Endothelial cell of umbilical vein (primary cell): ENCODE measurements around the gene HIF1AN. TPM values are rescaled to one million over a fixed set of nuclear protein-coding genes. Genes with fewer than 3 reads are reported as not detected.

Source experiments
- BruUV-seq: library from RNA; stranded (reverse); fragments of 400-500 nt; replicated peaks from 2 replicates; lab custom pipeline; 2021; lab: Mats Ljungman, UMichigan
- CTCF ChIA-PET: fragments of 300-600, 350-600 bp; sonication (Branson Sonifier 250); formaldehyde crosslinking; loops from one replicate; lab custom pipeline; 2021; ENCODE audit warnings: antibody characterized with exemption, inconsistent platforms; lab: Charles Lee
- POLR2A ChIA-PET: fragments of 300-600, 350-600 bp; sonication (Branson Sonifier 250); formaldehyde crosslinking; loops from one replicate; lab custom pipeline; 2021; ENCODE audit warnings: antibody characterized with exemption, inconsistent platforms; lab: Charles Lee
- DNase-seq: peaks from one replicate; pipeline ENCODE4 v3.0.0-alpha.2; 2011; ENCODE audit warnings: low read depth, low spot score
- FAIRE-seq: peaks from 2 replicates; lab custom pipeline; 2011; peaks lifted over from hg19 to GRCh38; lab: Jason Lieb, UNC
- H2AFZ ChIP-seq: 2 replicates; pipeline ENCODE4 v1.6.0; 2012; ENCODE audit warnings: low read depth, low read length, control low read depth, inconsistent platforms
- H3K27ac ChIP-seq: 2 replicates; pipeline ENCODE4 v1.5.1; 2011; ENCODE audit warnings: low read depth, mild to moderate bottlenecking, control low read depth, low read length, moderate library complexity; ENCODE audit not compliant: insufficient read depth
- H3K27me3 ChIP-seq, 2 experiments: 2 replicates each; pipeline versions ENCODE4 v1.6.0 to v1.6.1; 2011; ENCODE audit warnings: low read length in 2 of 2, mixed read lengths in 1 of 2; ENCODE audit not compliant: control insufficient read depth in 2 of 2, insufficient read depth in 2 of 2
- H3K36me3 ChIP-seq, 2 experiments: 2 replicates in 1 of 2; 3 replicates in 1 of 2; pipeline ENCODE4 v1.5.1; 2011; ENCODE audit warnings: low read length in 2 of 2, mild to moderate bottlenecking in 1 of 2, moderate library complexity in 1 of 2; ENCODE audit not compliant: control insufficient read depth in 2 of 2, insufficient read depth in 2 of 2; ENCODE audit errors: extremely low read depth in 1 of 2
- H3K4me1 ChIP-seq: 3 replicates; pipeline ENCODE4 v1.5.1; 2011; ENCODE audit warnings: mild to moderate bottlenecking, low read length; ENCODE audit not compliant: control insufficient read depth, insufficient read depth; ENCODE audit errors: extremely low read depth
- H3K4me2 ChIP-seq: 2 replicates; pipeline ENCODE4 v1.6.1; 2011; ENCODE audit warnings: low read length, control low read depth, mixed read lengths; ENCODE audit not compliant: insufficient read depth
- H3K4me3 ChIP-seq, 3 experiments: fragments of 200-600 bp in 1 of 3; sonication (generic), shearing (Covaris generic) in 1 of 3; replicated peaks in 1 of 3; 2 replicates each; pipeline ENCODE4 v1.5.1; 2011 to 2016; ENCODE audit warnings: control low read depth in 3 of 3, low read length in 3 of 3, mild to moderate bottlenecking in 2 of 3, inconsistent platforms in 1 of 3, low read depth in 1 of 3, moderate library complexity in 1 of 3; ENCODE audit not compliant: insufficient read depth in 1 of 3
- H3K79me2 ChIP-seq: 2 replicates; pipeline ENCODE4 v1.6.0; 2012; ENCODE audit warnings: low read length, inconsistent platforms; ENCODE audit not compliant: control insufficient read depth, insufficient read depth
- H3K9ac ChIP-seq: replicated peaks from 2 replicates; pipeline ENCODE3; 2011; ENCODE audit warnings: low read length, control low read depth; ENCODE audit not compliant: insufficient read depth; ENCODE audit errors: extremely low read depth
- H3K9me1 ChIP-seq: replicated peaks from 3 replicates; pipeline ENCODE4 v1.6.0; 2011; ENCODE audit warnings: mild to moderate bottlenecking, low read length; ENCODE audit not compliant: control insufficient read depth, insufficient read depth; ENCODE audit errors: extremely low read depth
- H3K9me3 ChIP-seq: replicated peaks from 2 replicates; pipeline ENCODE4 v1.5.1; 2012; ENCODE audit warnings: low read length, inconsistent platforms; ENCODE audit not compliant: control insufficient read depth, insufficient read depth
- H4K20me1 ChIP-seq: replicated peaks from 2 replicates; pipeline ENCODE3; 2011; ENCODE audit warnings: mild to moderate bottlenecking, low read length; ENCODE audit not compliant: control insufficient read depth, insufficient read depth; ENCODE audit errors: extremely low read depth
- EZH2 ChIP-seq: IDR thresholded peaks from 2 replicates; pipeline ENCODE4 v1.6.1; 2012; ENCODE audit warnings: borderline replicate concordance, low read depth, mild to moderate bottlenecking, moderate library complexity, low read length, inconsistent platforms; ENCODE audit not compliant: severe bottlenecking
- FOS ChIP-seq: IDR thresholded peaks from 2 replicates; pipeline ENCODE4 v1.6.1; 2011; ENCODE audit warnings: mild to moderate bottlenecking, low read length, moderate library complexity, borderline replicate concordance; ENCODE audit not compliant: insufficient read depth
- GATA2 ChIP-seq: IDR thresholded peaks from 2 replicates; pipeline ENCODE4 v1.7.0; 2011; ENCODE audit warnings: low read depth, mild to moderate bottlenecking, moderate library complexity, mixed read lengths, low read length; ENCODE audit not compliant: insufficient read length, insufficient read depth
- JUN ChIP-seq: IDR thresholded peaks from 2 replicates; pipeline ENCODE4 v1.6.1; 2011; ENCODE audit warnings: borderline replicate concordance, low read depth; ENCODE audit not compliant: insufficient read length, insufficient read depth
- MYC ChIP-seq: IDR thresholded peaks from one replicate; pipeline ENCODE4 v1.6.1; 2011; ENCODE audit warnings: mild to moderate bottlenecking, low read depth, low read length
- POLR2A ChIP-seq: IDR thresholded peaks from 2 replicates; pipeline ENCODE4 v1.6.1; 2012; ENCODE audit warnings: low read depth, mild to moderate bottlenecking, control low read depth, low read length
- POLR2AphosphoS5 ChIP-seq: IDR thresholded peaks from 2 replicates; pipeline ENCODE4 v1.6.1; 2012; ENCODE audit warnings: low read depth, mild to moderate bottlenecking, control low read depth, low read length, moderate library complexity; ENCODE audit not compliant: insufficient read depth
- dilution Hi-C: fragments of 300-500 bp; cut with MboI; formaldehyde crosslinking; loops from one replicate; pipeline ENCODE4 v1.15.0; 2019; ENCODE audit warnings: low sequenced_read_pairs; ENCODE audit not compliant: extremely low pct_ligation_motif_present
- intact Hi-C: fragments of 100-400 bp; cut with micrococcal nuclease; formaldehyde crosslinking; loops from one replicate; pipeline ENCODE4 v1.10.0; 2022
- polyA plus RNA-seq, 4 experiments: library from polyadenylated mRNA; depleted of rRNA in 3 of 4; stranded (reverse) in 3 of 4; unstranded in 1 of 4; fragments of >200 nt; gene quantifications; 2 replicates each; pipeline versions ENCODE4 v1.2.1 to v1.2.3, GENCODE V29; 2011 to 2012; ENCODE audit warnings: missing spikeins in 1 of 4
- total RNA-seq: library from RNA; stranded (reverse); gene quantifications from 2 replicates; pipeline ENCODE4 v1.2.3, GENCODE V29; 2021
- TF ChIP-seq, protein P1 (sequence below), 2 donors: IDR thresholded peaks; 1 replicate in 1 of 2; 2 replicates in 1 of 2; pipeline ENCODE4 v1.5.1; 2011; ENCODE audit warnings: low read length in 2 of 2, mild to moderate bottlenecking in 2 of 2, moderate library complexity in 2 of 2, control low read depth in 1 of 2, inconsistent platforms in 1 of 2, low read depth in 1 of 2; ENCODE audit not compliant: insufficient read depth in 1 of 2; ENCODE audit errors: extremely low read depth in 1 of 2
- TF ChIP-seq, protein P2 (sequence below): IDR thresholded peaks from 2 replicates; pipeline ENCODE4 v1.6.1; 2011; ENCODE audit not compliant: insufficient read depth, insufficient read length

HIF1AN gene
- total and polyA plus RNA-seq, 2 donors (not counting 3 experiments of a cell fraction or from before 2014, with no cell fraction given), result 7.3 to 34.0 TPM

DNA sequence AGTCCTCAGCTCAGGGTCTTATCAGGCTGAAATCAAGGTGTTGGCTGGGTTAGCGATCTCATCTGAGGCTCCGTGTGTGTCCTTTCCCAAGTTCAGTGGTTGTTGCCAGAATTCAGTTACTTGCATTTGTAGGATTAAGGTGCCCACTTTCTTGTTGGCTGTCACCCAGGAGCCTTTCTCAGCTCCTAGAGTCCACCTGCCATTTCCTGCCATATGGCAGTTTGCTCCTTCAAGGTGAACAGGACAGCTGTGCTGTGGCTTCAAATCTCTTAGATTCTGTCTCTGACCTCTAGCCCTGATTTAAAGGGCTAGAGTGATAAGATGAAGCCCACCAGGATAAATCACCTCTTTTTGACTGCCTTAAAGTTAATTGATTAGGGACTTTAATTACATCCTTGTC is 1.0 kb upstream of the HIF1AN start:
- peaks cover 21% of the 10 kb centered on the region for H3K4me1 ChIP-seq
- peaks cover 19% of the 10 kb centered on the region for H3K79me2 ChIP-seq
- H2AFZ ChIP-seq, result peak overlapping the region; percentile 64
- no peaks in the 10 kb centered on the region for H4K20me1 ChIP-seq
- no peaks in the 10 kb centered on the region for H3K9me1 ChIP-seq
- POLR2A ChIA-PET, result no interaction called here
- no peaks in the 10 kb centered on the region for H3K27me3 ChIP-seq
- no peak overlapping the region for H3K9ac ChIP-seq
- CTCF ChIA-PET, result interaction anchor here (1.5 to 4.8 kb wide), 4 partner anchors 14 to 192 kb away, joined by 4 to 48 read pairs (median 12); partner anchors contain the start of gene SEC31B
- FAIRE-seq, result no peak
- H3K9me3 ChIP-seq, result no peaks in the 10 kb centered on the region
- peaks cover 0 to 2% of the 10 kb centered on the region in 2 experiments for H3K36me3 ChIP-seq
- DNase-seq, result no peak
- dilution Hi-C loops (no loop called here), intact Hi-C loops (no loop called here)
- H3K4me2 ChIP-seq, result no peak overlapping the region
- no peak overlapping the region for H3K27ac ChIP-seq
- H3K4me3 ChIP-seq, result no peak overlapping the region
- BruUV-seq, result no TSS peak
- TF ChIP-seq, protein P1, sequence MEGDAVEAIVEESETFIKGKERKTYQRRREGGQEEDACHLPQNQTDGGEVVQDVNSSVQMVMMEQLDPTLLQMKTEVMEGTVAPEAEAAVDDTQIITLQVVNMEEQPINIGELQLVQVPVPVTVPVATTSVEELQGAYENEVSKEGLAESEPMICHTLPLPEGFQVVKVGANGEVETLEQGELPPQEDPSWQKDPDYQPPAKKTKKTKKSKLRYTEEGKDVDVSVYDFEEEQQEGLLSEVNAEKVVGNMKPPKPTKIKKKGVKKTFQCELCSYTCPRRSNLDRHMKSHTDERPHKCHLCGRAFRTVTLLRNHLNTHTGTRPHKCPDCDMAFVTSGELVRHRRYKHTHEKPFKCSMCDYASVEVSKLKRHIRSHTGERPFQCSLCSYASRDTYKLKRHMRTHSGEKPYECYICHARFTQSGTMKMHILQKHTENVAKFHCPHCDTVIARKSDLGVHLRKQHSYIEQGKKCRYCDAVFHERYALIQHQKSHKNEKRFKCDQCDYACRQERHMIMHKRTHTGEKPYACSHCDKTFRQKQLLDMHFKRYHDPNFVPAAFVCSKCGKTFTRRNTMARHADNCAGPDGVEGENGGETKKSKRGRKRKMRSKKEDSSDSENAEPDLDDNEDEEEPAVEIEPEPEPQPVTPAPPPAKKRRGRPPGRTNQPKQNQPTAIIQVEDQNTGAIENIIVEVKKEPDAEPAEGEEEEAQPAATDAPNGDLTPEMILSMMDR (IDR thresholded peaks at IDR 0.05; ENCODE audit: extremely low read depth in 1 of 2, insufficient read depth in 1 of 2, low read depth in 1 of 2, low read length in 2 of 2), result no peak

DNA sequence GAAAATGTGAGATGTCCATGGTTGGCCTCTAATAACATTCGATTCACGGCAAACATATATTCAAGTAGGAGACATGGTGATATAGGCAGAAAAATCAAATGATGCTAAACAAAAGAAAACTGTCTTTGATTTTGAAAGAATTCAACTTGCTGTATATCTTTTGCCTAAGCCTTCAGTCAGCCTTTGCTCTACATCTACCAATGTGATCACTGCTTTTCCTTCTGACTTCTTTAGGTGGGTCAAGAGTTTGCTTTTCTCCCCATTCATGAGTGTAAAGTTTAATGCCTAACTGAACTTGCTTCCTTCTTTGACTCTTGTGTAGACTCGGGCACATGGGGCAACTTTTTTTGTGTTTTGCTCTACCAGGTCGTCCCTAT is 417 bp upstream of the HIF1AN start:
- ChIA-PET CTCF (interaction anchor here (0.8 to 4.8 kb wide), 23 partner anchors 8 to 353 kb away, joined by 3 to 48 read pairs (median 5); partner anchors contain the start of gene SEC31B), POLR2A (interaction anchor here (0.7 to 1.1 kb wide), 8 partner anchors 8 to 378 kb away, joined by 3 to 9 read pairs (median 4); partner anchors contain the start of gene BLOC1S2)
- H3K9me3 ChIP-seq, result no peaks in the 10 kb centered on the region
- no peak overlapping the region for H3K27ac ChIP-seq
- TF ChIP-seq POLR2A (no peak), GATA2 (no peak), POLR2AphosphoS5 (no peak), FOS (no peak), JUN (no peak), MYC (no peak), EZH2 (no peak)
- TF ChIP-seq, protein P2, sequence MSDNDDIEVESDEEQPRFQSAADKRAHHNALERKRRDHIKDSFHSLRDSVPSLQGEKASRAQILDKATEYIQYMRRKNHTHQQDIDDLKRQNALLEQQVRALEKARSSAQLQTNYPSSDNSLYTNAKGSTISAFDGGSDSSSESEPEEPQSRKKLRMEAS, result no peak
- TF ChIP-seq, protein P1 (IDR thresholded peaks at IDR 0.05; ENCODE audit: extremely low read depth in 1 of 2, insufficient read depth in 1 of 2, low read depth in 1 of 2, low read length in 2 of 2), result no peak
- DNase-seq (no peak), FAIRE-seq (no peak)
- peak overlapping the region; percentile 64 for H2AFZ ChIP-seq
- peaks cover 0 to 2% of the 10 kb centered on the region in 2 experiments for H3K36me3 ChIP-seq
- H3K4me2 ChIP-seq, result peak overlapping the region; percentile 73
- no peaks in the 10 kb centered on the region for H4K20me1 ChIP-seq
- dilution Hi-C loops (no loop called here), intact Hi-C loops (no loop called here)
- peaks cover 17% of the 10 kb centered on the region for H3K4me1 ChIP-seq
- peaks cover 18% of the 10 kb centered on the region for H3K79me2 ChIP-seq
- no peaks in the 10 kb centered on the region for H3K27me3 ChIP-seq
- peak overlapping the region in 2 of 3 experiments; percentile 65 for H3K4me3 ChIP-seq
- H3K9ac ChIP-seq, result no peak overlapping the region
- BruUV-seq, result no TSS peak
- H3K9me1 ChIP-seq, result no peaks in the 10 kb centered on the region
